ENCODE results near the gene HNRNPL. TPM values are rescaled to one million over a fixed set of nuclear protein-coding genes. Genes with fewer than 3 reads are reported as not detected.

HNRNPL gene
- total and polyA plus RNA-seq, 9 of the 15 experiments (the other 6 are each of a cell fraction or from before 2014, with no cell fraction given), result 39.5 to 610 (median 299) TPM

- no peak for TF ChIP-seq ZBTB49 (CRISPR knock-in tag; IDR thresholded peaks at IDR 0.05; ENCODE audit: borderline replicate concordance)
- TF ChIP-seq, protein P1, sequence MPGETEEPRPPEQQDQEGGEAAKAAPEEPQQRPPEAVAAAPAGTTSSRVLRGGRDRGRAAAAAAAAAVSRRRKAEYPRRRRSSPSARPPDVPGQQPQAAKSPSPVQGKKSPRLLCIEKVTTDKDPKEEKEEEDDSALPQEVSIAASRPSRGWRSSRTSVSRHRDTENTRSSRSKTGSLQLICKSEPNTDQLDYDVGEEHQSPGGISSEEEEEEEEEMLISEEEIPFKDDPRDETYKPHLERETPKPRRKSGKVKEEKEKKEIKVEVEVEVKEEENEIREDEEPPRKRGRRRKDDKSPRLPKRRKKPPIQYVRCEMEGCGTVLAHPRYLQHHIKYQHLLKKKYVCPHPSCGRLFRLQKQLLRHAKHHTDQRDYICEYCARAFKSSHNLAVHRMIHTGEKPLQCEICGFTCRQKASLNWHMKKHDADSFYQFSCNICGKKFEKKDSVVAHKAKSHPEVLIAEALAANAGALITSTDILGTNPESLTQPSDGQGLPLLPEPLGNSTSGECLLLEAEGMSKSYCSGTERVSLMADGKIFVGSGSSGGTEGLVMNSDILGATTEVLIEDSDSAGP (CRISPR knock-in tag; IDR thresholded peaks at IDR 0.05), result no peak
- no peak for TF ChIP-seq MAFK (IDR thresholded peaks at IDR 0.05; ENCODE audit: low read length)
- no peak for TF ChIP-seq MED1 (CRISPR knock-in tag; IDR thresholded peaks at IDR 0.05; ENCODE audit: borderline replicate concordance)
- no peak for TF ChIP-seq HEY1 (CRISPR knock-in tag; IDR thresholded peaks at IDR 0.05; ENCODE audit: borderline replicate concordance)
- no peak for TF ChIP-seq HNRNPLL (IDR thresholded peaks at IDR 0.05; ENCODE audit: low read depth, low read length, poor library complexity, severe bottlenecking)
- TF ChIP-seq MYNN (IDR thresholded peaks at IDR 0.05), result no peak
- TF ChIP-seq MYNN (CRISPR knock-in tag; IDR thresholded peaks at IDR 0.05), result no peak
- no peak for TF ChIP-seq PCBP2 (IDR thresholded peaks at IDR 0.05; ENCODE audit: low read depth, low read length, poor library complexity, severe bottlenecking)
- peak; percentile 52 for TF ChIP-seq PRDM10 (IDR thresholded peaks at IDR 0.05; ENCODE audit: partially characterized antibody)
- no peak for TF ChIP-seq SIRT6 (IDR thresholded peaks at IDR 0.05; ENCODE audit: low read depth, low read length)
- TF ChIP-seq CBX1 (IDR thresholded peaks at IDR 0.05; ENCODE audit: low read depth), result no peak
- TF ChIP-seq, protein P2, sequence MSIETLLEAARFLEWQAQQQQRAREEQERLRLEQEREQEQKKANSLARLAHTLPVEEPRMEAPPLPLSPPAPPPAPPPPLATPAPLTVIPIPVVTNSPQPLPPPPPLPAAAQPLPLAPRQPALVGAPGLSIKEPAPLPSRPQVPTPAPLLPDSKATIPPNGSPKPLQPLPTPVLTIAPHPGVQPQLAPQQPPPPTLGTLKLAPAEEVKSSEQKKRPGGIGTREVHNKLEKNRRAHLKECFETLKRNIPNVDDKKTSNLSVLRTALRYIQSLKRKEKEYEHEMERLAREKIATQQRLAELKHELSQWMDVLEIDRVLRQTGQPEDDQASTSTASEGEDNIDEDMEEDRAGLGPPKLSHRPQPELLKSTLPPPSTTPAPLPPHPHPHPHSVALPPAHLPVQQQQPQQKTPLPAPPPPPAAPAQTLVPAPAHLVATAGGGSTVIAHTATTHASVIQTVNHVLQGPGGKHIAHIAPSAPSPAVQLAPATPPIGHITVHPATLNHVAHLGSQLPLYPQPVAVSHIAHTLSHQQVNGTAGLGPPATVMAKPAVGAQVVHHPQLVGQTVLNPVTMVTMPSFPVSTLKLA (conservative IDR thresholded peaks at IDR 0.05), result peak; percentile 41 to 47; a peak in 1 of 4 replicates
- TF ChIP-seq HES1 (IDR thresholded peaks at IDR 0.05; ENCODE audit: low read depth), result no peak
- TF ChIP-seq NFIC (IDR thresholded peaks at IDR 0.05), result no peak
- TF ChIP-seq TARDBP (IDR thresholded peaks at IDR 0.05), result no peak
- TF ChIP-seq SREBF1 (IDR thresholded peaks at IDR 0.05; ENCODE audit: borderline replicate concordance, low read depth, low read length), result no peak
Observed at GRCh38 chr19:38850436-38850975, 720 bp upstream of the HNRNPL start (continued).
